ENCODE results near the gene SMIM8.

Gene SMIM8

DNA sequence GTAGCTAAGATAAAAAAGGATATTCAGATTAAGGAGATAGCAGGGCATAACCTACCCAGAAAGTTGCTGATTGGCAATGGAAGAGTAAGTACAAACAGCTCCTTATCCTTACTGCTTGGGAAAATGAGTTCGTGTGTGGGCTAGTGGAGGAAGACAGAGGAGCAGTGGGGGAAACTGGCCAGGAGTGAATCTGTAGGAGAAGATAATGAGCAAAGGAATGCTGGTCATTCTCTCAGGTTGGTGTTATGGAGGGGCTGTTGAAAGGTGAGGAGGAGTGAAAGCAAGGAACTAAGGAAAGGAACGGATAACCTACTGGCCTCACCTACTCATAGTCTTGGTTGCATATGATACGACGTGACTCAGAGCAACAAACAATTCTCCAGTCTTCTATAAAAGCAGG is 14.0 kb downstream of the SMIM8 start:
- no peak for DNase-seq

DNA sequence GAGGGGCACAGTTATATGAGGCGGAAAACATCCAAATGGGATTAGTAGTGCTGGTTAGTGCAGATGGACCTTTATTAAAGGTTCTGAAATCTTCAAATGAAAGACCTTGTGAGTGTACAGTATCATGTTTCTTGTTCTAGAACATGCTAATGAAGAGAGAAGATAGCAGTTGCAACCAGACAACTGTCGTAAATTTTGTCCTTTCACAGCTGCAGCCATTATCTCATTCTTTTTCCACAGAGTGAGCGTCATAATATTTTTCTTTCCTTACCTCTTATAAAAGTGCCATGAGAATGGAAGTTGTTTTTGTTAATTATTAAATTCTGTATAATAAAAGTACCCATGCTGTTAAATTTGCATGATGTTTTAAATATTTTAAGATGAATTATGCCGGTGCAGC is 17.8 kb downstream of the SMIM8 start:
- no peak for DNase-seq

DNA sequence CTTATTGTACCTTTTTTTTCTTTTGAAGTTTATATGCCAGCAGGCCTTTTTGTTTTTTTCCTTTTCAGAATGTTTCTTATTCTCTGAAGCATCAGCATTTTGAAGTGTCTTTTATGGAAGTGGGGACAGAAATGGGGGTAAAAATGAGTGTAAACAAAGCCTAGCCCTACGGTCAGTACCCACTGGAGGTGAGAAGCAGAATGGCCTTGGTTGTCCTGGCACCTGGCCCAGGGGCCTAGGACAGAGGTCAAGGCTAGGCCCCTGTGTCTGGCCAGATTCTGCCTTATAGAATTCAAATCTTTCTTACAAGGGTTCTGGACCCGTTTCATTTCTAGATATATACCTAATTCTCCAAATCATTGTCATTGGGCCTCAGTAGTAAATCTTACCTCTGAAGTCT is 18.8 kb downstream of the SMIM8 start:
- DNase-seq: no peak

DNA sequence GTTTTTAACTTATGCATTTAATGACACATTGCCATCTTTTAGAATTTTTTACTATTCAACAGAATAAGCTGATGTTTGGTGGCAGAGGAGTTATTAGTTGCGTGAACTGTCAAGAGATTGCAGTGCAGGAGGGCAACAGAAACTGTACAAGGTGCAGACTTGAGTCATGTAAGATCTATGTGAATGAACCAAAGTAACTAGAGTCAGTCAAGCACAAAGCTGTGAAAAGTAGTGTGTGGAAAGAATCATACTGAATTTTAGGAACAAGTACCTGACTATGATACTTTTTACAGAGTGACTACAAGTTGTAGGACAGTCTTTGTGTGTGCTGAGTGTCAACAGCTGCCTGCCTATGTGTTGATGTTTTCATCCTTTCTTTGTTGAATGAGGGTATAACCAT is 19.5 kb downstream of the SMIM8 start:
- DNase-seq: no peak

DNA sequence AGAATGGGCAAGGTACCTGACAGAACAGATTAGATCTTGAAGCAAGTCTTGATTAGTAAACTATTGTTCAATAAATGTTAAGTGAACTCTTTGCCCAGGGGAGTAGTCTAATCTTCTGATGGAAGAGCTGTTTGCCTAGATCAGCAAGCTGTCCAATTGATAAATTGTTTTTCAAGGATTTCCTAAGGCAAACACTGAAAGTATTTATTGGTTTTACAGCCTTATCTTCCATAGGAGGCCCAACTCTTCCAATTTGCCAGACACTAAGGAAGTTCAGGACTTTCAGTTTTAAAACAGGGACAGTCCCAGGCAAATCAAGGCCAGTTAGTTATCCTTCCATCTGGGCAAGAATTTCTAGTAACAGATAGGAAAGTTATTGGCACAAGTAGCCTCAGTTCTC is 20.4 kb downstream of the SMIM8 start:
- no peak for DNase-seq

DNA sequence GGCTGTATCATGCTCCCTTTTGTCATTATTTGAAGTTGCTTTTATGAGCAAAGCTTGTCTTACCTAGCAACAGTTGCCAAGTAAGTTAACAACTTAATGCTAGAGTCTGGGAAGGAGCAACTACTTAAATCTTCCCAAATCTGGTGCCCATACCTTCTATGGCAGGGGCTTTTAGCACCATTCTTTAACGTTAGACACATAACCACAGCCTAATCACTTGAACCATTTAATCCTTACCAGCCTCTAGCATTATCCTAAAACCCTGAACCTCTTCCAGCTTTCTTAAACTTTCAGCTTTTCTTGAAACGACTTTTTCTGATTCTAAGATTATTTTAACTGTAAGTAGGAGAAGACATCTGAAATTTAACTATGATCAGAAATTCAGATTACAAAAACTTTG is 22.3 kb downstream of the SMIM8 start, which contains the start of gene C6orf163:
Gene C6orf163, plus strand, starts transcription at position 83 of the 400 bp plus-strand sequence. Its CDS starts 287 bp downstream, at position 370.
- no peak for DNase-seq

DNA sequence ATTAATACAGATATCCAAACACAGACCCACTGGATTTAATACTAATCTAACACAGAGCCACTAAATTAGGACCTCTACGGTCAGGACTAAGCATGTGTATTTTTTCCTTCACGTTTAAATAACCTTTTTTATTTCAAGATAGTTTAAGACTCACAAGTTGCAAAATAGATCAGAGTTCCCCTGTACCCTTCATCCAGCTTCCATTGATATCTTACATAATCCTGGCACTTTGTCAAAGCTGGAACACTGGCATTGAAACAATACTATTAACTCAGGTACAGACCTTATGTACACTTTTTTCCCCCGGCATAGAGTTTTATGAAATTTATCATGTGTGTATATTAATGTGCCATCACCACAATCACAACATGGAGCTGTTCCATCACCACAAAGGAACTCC is 24.3 kb downstream of the SMIM8 start:
- DNase-seq: no peak

DNA sequence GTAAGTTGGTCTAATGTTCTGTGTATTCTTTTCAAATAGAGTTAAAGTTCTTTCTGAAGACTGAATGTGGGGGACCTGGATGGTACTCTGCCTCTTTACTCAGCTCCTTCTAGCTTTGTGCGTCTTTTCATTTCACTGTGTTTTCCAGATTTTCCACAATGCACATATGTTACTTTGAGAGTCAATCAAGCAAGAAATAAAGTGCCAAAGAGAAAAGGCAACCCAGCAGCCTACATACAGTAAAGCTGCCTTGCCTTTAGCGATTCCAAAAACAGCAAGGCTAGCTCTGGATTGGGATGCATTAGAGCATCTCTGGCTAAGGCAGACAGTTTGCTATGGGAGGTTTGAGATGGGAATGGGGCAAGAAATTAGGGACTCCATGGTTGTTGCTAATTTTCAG is 27.5 kb downstream of the SMIM8 start:
- DNase-seq: no peak

DNA sequence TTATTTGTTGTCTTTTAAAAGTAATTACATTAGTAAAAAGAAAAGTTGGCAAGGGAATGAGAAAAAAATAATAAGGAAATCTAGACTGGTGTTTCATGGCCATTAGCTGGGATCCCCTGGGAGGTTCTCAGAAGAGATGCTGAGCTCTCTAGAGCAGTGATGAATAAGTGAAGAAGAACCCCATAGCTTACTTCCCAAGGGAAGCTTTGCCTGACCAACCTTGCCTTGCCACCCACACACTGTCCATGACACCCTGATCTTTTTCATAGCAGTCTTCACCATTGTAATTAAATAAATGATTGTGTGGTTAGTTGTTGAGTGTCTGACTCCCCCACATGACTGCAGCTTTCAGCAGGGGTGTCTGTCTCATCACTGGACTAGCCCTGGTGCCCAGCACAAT is 28.1 kb downstream of the SMIM8 start:
- DNase-seq: no peak

DNA sequence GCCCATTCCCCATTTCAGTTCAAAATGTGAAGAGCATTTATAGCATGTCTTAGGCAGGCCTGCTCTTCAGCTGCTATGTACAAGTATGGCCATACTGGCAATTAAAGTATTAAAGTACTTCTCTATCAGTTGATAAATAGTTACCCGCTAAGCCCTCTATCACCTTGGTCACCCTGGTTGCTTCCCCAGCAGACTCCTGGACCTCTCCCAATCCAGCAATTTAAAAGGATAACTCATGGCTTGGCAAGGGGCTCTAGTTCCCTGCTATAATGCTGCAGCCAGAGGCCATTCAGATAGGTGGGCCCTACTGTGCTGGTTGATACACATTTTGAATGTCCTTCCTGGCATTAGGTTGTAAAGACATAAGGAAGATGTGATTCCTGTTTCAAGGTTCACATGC is 29.2 kb downstream of the SMIM8 start:
- no peak for DNase-seq

DNA sequence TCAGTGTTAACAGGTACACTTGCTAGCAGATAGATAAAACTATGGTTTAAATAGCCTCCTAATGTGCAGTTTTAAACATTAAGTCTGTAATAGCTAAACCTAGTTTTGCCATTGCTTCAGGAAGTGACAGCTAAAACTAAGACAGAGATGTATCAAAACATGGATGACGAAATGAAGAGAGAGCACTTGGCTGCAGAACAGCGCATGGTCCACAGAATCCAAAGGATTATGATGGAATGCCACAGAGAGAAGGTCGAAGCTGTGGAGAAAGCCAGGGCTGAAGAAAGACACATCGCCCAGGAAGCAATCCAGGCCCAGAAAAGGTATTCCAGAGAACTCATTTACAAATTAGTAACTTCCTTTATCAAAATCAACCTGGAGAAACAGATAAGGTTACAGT is 33.8 kb downstream of the SMIM8 start:
- no peak for DNase-seq

DNA sequence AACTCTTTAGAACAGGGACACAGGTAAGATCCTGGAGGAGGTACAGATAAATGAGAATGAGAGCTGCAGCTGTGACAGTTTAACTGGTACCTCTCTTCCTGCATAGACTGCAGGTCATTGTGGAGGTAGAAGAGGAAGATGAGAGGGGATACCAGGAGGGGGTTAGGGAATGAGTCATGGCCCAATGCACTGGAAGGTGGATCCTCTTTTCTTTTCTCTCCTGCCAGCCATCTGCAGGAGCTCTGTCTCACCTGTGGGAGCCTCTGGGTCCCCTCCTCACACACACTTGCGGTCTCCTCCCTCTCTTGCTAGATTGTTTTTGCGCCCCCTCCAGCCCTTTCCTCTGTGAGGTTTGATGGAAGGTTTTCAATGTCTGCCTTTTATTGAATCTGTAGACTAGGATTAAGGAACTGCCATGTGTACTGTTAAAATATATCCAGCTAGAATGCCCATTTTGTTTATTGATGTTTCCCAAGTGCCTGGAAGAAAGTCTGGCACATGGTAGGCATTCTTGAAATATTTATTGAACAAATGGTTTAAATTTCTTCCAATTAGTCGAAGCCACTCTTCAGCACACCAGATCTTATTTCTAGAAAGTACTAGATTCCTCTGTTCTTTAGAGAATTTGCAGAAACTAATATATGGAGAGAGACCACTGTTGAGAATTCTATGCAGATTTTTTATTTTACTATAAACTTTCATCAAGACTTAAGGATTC is 35.2 kb downstream of the SMIM8 start:
- DNase-seq: no peak

DNA sequence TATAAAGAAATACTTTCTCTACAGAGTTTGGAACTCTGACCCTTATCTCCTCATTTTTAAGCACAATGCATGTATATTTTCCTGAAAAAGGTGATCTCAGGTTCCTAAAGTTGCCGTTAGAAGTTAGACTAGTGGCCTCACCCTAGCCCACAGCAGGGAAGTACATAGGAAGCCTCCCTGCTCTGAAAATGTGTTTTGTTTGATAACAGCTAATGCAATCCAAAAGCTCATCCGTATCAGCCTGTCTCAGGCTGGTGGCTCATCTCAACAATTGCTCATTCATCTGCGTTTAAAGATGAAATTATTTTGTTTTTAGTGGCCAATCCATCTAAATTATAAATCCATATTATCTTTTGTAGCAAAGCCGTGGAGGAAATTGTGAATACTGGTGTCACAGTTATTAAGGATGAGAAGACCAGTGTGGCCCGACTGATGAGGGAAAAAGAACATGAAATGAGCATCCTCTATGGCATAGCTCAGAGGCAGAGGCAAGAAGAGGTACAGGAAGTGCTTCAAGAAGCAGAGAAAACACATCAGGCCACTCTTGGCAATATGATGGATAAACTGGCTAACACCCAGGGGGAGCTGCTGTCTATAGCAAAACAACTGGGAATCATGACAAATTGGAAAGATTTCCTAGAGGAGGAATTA is 42.3 kb downstream of the SMIM8 start:
- DNase-seq: no peak

DNA sequence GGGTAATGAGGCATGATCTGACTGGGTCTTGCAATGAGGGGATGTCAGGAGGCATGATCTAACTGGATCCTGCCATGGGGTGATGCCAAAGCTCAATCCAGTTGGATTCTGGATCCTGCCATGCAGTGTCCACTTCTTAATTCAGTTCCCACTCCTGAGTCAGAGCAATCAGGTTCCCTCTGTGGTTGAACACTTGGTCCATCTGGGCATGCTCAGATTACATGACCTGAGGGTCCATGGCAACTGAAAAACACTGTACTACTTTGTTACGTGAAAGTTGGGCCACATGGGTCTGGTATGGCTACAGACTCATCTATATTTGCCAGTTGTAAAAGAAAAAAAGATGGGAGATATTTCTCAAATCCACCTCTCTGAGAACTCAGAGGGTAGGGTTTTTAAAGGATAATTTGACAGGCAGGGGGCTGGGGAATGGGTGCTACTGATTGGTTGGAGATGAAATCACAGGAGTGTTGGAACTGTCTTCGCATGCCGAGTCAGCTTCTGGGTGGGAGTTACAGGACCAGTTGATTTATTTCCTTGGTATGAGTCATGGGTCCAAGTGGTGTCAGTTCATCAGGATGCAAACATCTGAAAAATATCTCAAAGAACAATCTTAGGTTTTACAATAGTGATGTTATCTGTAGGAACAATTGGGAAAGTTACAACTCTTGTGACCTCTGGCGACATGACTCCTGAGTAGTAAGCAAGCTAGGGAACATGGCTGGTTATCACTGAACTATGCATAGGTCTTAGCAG is 43.9 kb downstream of the SMIM8 start:
- no peak for DNase-seq

DNA sequence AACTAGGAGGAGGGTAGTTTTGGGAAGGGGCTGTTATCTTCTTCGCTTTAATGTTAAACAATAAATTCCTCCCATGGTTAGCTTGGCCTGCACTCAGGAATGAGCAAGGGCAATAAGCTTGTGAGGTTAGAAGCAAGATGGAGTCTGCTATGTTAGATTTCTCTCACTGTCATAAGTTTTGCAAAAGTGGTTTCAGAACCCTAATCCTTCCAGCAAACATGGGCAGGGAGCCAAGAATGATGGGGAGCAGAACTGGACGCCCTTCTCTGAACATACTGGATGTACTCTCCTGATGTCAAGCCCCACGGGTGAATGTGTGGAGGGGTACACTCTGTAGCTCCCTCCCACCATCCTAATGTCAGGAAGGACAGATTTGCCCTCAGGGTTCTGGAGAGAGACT is 44.5 kb downstream of the SMIM8 start:
- no peak for DNase-seq

DNA sequence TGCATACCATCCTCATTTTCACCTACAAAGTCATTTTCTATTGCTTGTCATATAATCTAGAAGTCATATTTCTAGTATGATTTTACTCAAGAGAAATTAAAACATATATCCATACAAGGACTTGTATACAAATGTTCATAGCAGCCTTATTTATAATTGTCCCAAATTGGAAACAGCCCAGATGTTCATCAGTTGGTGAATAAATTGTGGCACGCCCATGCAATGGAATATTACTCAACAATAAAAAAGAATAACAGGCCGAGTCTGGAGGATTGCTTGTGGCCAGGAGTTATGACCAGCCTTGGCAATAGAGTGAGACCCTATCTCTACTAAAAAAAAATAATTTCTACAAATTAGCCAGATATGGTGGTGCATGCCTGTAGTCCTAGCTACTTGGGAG is 51.0 kb downstream of the SMIM8 start:
- DNase-seq: no peak

DNA sequence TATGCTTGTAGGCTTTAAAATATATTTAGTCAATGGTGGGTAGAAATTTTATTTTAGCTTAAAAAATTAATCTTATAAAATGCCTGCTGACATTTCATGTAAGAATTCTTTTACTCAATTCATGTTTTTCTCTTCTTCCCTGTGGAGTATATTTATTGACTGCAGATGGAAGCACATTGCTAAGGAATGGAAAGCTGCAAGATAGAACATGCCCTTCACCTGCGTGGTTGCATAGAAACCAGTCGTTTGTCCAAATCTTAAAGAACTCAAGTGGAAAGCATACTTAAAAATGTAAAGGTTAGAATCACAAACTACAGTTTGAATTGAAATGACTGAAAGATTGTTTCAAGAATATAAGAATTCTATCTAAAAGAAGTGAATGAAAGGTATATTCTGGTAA is 52.9 kb downstream of the SMIM8 start:
- DNase-seq: no peak

DNA sequence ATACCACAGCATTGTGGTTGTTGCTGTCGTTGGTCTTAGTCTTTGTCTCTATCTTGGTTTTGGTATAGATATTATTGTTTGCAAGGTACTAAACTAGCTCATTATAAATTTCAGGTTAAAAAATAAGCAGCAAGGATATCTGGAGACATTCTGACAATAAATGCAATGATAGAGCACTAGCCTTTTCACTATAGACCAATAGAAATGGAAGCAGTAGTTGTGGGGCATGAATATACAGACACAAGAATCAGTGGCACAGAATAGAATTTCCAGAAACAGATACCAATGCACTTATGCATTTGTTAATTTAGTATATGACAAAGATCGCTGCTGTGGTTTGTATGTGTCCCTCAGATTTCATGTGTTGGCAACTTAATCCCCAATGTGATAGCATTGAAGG is 54.3 kb downstream of the SMIM8 start:
- DNase-seq: no peak

DNA sequence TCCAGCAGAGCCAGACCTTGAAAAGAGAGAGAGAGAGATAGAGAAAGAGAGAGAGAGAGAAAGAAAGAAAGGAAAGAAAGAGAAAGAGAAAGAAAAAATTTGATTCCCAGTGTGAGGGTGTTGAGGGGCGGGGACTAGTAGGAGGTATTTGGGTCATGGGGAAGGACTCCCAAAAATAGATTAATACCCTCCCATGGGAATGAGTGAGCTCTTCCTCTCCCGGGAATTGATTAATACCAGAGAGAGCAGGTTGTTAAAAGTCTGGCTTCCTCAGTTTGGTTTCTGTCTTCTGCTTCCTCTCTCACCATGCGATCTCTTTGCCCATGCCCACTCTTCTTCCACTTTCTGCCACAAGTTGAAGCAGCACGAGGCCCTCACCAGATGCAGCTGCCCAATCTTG is 56.6 kb downstream of the SMIM8 start:
- DNase-seq: no peak

DNA sequence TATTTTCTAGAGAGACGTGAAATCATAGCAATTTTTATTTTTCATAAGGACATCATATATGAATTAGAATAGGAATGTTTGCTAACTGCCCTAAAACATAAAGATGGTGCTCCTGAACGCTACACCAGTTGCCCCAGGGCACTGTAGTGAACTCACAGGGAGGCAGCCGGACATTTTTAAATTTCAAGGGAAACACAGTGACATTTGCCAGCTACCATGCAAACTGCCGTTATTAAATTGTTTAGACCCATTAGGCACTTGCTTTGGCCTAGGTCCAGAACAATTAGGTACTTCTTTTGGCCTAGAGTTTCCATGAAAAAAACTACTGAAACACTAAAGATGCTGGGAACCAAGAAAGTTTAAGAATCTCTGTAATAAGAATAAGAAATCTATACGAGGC is 60.5 kb downstream of the SMIM8 start:
- no peak for DNase-seq

DNA sequence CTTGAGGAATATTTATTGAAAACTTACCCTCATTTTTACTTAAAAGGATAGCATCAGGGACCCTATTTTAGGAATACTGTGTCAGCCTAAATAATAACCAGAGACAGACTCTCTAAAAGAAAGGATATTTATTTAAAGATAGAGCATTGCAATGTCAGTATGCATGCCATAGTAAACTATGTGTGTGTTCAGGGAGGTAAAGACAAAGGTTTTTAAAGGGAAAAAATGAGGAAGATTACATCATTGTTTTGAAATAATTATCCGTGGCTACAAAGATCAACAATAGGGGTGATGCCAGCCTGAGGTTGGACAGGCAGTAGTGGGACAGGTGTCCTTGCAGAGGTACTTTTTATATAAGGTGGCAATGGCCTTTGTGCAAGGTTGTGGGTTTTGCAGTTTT is 61.6 kb downstream of the SMIM8 start:
- no peak for DNase-seq

DNA sequence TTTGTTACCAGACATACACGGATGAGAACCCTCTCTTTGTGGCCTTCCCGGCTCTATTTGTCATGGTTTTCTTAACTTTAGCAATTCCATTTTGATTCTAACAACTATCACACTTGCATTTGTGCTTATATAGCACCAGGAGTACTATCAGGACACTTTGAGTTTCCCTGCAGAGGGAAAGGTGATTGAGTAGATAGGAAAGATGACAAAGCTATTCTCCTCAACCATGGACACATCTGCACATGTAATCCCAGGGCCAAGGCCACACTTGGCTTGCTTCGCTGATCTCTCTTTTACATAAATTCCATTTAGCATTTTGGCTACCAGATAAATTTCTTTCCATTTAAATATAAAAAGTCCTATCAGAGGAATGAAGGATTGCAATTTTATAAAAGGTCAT is 62.1 kb downstream of the SMIM8 start:
- no peak for DNase-seq

DNA sequence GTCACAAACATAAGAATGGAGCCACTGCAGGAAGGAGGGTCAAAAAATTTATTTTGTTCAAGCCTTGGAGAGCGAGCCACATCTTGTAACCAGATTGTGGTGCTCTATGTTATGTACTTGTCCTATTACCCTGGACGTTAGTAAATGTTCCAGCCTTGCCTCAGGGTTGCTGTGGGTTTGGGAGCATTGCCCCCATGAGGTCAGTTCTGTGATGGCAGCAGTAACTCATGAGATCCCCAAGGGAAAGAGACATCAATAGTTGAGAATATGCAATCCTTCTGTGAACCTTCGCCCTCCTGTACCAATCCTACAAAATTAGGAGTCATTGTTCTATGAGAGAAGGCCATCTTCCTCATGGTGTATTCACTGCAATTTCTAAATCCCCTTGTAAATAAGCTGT is 68.9 kb downstream of the SMIM8 start:
- no peak for DNase-seq
